Activated gamma-delta T cell (primary cell): Measurements from ENCODE around the gene UCN.
"Not testable (repeated sequence)": the region's sequence is repeated elsewhere in the genome, so short reads cannot be mapped to it uniquely, and the experiment has no call there.

ENCODE experiments used
- DNase-seq: peaks from one replicate; lab custom pipeline; 2025; lab: John Stamatoyannopoulos, UW

UCN gene

GRCh38 chr2:27284996-27285395, 23.2 kb downstream of the UCN start:
- no peak for DNase-seq

- no peak for DNase-seq
Observed at GRCh38 chr2:27282892-27283291, 25.4 kb downstream of the UCN start.

DNA sequence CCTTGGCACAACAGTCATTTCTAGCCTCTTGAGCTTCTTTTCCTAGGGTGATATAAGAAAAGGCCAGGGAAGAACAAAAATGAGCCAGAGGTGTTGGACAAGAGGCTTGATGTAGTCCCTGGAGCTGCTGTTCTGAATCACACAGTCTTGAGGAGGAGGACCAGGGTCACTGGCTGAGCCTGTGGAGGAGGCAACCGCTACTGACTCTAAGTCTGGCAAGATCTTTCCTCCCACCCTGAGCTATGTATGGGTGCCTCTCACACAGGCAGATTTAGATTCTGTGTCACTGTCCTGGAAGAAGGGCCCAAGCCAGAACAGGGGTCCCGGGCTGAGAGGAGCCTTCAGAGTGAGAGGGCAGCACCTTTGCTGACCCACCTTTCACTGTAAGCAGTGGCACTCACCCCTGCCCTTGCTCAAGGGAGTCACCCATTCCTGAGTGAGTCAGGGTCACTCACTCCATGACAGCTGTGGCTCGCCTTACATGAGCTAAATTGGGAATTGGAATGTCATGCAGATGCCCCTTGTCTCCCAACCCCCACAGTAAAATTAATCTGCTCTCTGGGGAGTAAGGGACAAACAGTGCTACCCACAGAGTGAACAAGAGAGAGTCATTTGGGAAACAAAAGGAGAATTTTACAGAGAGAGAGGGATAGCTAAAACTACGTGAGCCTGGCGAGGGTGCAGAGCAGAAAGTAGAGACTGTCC, 26.2 kb downstream of the UCN start, which contains the start of gene TRIM54:
Gene TRIM54 (plus strand): TSS at position 575 of the 705 bp plus-strand sequence. CDS start 303 bp downstream, outside the sequence.
- DNase-seq, result no peak

GRCh38 chr2:27281442-27281841, 26.8 kb downstream of the UCN start:
- no peak for DNase-seq

DNA sequence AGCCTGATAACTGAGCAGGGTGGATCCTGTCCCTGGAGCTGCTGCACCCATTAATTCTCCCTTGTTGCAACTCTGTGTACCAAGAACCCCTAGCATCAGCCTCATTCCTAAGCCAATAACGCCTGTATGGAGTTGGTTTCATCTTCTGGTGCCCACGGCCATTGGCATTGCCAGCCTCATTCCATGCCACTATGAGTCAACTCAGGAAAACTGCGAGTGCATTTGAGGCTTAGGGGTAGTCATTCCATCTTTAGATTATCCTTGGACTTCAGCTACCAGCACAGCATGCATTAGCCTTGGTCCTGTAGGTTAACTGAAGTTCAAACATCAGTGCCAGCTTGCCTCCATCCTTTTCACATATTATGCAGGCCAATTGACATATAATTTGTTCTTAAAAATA, 27.4 kb downstream of the UCN start:
- no peak for DNase-seq

- no peak for DNase-seq
Observed at GRCh38 chr2:27278010-27278409, 30.2 kb downstream of the UCN start.

DNA sequence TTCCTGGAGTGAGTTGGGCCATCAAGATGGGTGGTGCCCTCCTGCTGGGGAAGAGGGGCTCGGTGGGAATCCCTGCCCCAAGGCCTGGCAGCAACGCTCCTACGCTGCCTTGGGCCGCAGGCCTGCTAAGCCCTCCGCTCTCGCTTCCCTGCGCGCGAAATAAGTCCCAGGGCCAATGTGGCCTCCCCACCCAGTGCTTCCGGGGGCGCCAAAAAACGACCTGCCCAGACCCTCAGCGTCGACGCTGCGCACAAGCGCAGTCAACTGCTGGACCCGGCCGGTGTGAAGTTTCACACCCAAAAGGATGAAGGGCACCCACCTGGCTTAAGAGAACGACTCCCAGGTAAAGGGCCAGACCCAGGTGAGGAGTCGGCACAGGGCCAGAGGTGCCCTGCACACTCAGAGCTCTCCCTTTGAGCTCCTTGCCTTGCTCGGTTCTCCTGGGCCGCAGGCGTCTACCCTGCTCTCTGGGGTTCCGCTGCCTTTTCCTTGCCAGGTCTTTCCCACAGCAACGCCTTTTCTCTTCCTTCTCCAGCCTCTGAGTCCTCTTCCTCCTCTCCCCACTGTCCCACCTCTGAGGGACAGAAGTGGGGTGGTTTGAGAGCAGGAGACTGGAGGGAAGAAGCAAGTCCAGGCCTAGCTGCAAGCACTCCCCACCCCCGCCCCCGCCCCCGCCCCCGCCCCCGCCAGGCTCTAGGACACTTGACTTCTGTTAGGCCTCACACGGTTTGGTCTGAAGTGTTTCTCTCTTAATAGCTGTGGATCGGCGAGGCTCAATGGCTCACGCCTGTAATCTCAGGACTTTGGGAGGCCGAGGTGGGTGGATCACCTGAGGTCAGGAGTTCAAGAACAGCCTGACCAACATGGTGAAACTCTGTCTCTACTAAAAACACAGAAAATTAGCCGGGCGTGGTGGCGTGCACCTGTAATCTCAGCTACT, 32.8 kb downstream of the UCN start, which contains the start of gene DNAJC5G:
Gene DNAJC5G (plus strand): TSS at position 223 of the 940 bp plus-strand sequence. CDS start 1,296 bp downstream, outside the sequence.
- no peak for DNase-seq

- DNase-seq, result not testable (repeated sequence)
Observed at GRCh38 chr2:27272537-27273522, 35.4 kb downstream of the UCN start.

GRCh38 chr2:27271631-27272340, 36.5 kb downstream of the UCN start:
- DNase-seq, result no peak

DNA sequence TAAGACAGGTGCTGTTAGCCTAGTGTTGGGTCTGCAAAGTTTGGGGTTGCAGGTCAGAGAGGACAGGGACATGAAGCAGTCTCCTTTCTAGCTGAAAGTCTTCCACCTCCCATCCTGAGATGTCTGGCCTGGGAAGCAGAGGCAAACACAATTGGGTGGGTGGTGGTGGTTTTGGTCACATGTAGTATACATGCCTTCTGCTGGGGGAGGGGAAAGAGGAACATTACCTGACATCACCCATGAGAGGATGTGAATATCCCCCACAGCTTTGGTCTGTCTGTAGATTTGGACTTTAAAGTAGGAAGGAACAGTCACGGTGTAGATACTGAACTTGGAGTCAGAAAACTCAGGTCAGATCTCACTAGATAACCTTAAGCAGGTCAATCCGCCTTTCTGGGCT, 37.6 kb downstream of the UCN start:
- no peak for DNase-seq

- DNase-seq, result no peak
Observed at GRCh38 chr2:27270131-27270530, 38.1 kb downstream of the UCN start.

DNA sequence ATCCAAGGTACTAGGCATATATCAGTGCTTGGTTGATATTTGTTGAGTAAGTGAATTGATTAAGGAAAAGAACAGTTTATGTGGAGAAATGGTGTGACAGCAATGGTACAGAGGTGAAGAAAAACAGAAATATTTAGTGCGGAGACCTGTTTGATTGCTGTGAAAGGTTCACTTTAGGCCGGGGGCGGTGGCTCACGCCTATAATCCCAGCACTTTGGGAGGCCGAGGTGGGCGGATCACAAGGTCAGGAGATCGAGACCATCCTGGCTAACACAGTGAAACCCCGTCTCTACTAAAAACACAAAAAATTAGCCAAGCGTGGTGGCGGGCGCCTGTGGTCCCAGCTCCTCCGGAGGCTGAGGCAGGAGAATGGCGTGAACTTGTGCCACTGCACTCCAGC, 39.9 kb downstream of the UCN start:
- DNase-seq, result not testable (repeated sequence)

DNA sequence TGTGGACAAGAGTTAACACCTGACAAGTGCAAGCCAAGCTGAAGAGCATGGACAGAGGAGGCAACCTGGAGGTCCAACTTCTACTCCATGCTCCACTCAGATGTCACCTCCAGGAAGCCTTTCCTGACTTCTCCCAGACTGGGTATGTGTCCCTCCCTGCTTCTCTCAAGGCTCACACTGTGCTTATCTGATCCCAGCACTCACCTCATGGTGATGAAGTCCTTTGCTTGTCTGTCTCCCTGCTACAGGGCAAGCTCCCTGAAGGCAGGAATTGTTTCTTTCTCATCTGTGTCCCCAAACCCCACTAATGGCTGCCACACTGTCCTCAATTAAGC, 42.7 kb downstream of the UCN start:
- no peak for DNase-seq

GRCh38 chr2:27264753-27265535, 43.3 kb downstream of the UCN start:
- peak; percentile 22 for DNase-seq

DNA sequence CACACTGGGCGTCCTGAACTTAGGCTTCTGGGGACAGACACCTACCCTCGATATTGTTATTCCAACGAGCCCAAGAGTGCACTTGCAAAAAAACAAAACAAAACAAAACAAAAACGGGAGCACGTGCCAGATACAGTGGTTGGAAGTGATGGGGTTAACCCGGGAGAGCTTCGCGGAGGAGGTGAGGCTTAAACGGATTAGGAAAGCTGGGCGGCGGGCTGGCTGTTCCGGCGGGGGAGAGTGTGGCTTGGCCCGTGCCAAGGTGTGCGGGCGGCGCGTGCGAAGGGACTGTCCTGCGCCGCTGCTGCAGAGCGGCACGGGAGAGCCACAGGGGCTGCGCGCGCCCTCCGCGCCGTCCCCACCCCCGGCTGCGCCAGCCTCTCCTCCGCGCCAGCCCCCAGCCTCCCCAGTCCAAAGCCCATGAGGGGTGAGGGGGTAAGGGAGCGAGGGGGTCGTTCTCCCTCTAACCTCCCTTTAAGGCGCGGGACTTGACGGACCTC, 43.9 kb downstream of the UCN start:
- no peak for DNase-seq

DNA sequence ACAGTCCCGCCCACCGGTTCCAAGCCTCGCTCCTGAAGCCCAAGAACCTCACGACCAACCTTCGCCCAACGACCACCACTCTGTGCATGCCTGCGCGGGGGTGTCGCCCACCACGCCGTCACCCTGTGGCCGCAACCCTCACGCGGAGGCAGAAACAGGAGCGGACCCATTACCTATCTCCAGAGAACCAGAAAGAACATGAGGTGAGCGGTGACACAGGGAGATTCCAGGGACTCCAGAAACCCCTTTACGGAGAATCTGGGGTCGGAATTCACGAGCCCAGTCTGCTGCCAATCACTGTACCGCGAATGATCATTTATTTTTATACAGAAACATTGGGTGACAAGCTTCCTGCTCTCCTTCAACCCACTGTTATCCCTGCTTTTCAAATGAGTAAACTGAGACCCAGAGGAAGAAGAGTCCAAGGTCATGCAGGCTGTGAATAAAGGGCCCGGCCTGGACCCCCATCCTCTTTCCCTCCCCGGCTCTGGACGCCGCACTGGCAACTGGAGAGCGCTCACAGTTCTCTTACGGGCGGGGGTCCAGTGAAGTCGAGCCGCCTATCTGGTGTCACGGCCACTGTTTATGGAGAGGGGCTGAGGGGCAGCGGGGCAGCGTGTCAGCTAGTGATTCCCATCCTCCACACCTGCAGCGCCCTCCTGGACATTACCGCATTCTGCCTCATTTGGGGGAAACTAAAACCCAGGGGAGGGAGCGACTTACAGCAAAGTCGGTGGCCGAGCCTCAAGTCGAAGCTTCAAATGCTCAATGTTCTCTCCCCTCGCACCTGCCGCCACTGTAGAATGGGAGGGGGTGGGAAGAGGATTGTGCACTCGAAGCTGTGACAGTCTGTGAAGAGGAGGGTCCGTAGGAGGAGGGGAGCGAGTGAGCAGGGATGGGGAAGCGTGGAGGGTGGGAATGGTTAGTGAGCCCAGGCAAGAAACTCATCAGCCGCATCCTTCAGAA, 44.7 kb downstream of the UCN start:
- DNase-seq, result no peak

DNA sequence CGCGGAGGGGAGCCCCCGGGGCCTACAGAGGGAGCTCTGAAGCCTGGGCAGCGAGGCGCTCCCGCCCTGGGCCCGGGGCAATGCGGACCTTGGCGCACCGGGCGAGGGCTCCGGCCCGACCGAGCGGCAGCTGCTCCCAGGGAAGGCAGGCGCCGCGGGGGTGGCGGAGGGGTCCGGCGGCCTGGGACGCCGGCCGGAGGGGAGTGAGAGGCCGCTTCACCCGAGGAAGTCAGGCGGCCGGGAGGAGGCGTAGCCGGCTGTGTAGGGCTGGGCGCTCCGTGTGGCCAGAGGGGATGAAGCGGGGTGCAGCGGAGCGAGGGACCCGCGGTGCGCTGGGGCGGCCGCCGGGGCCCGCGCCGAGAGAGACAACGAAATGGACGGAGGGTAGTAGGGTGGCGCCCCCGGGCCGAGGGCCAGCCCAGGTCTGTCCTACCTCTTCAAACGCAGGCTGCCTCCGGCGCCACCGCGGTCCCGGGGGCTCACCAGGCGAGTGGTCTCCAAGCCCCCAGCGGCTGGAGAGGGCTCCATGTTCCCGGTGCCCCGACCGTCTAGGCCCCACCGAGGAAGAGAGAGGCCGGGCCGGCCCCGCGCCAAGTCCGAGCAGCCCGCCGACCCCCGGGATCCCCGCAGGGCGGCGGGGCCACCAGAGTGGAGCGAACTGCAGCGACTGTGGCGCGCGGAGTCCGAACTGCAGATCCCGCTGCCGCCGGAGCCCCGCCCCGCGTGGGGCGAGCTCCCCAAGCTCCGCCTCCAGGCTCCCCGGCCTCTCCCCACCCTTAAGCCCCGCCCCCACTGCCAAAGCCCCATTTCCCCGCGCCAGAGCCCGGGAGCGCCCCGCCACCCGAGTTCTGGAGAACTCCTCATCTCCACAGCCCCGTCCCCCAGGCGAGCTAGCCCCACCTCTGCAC, 45.6 kb downstream of the UCN start, which contains the start of gene SLC30A3:
Gene SLC30A3 (minus strand): TSS at position 669 of the 908 bp plus-strand sequence. CDS start 141 bp downstream, at position 528.
- DNase-seq, result peak; percentile 31

DNA sequence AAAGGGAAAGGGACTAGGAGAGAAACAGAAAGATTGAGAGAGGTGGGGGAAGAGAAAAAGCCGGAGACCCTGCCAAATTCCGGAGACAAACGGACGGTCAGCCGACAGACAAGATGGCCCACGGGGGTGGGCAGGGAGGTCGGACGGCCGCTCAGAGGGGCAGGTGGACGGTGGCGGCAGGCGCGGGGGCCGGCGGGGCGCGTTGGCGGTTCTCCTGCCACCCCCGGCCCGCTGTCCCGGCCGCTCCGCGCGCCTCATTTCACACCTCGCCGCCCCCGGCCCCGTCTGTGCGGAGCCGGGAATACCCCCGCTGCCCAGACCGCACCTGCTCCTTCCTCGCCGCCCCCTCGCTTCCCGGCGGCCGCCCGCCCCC, 46.3 kb downstream of the UCN start:
- DNase-seq, result no peak
